Fibroblast of lung (primary cell): ENCODE data around the gene CCNT1.

Source experiments
- EZH2 ChIP-seq: IDR thresholded peaks from 2 replicates; pipeline ENCODE4 v1.5.1; 2012; ENCODE audit warnings: low read length, control low read depth, mild to moderate bottlenecking; ENCODE audit errors: missing control alignments
- TF ChIP-seq, protein P1 (sequence below), 2 donors: IDR thresholded peaks in 1 of 2; conservative IDR thresholded peaks in 1 of 2; 1 replicate in 1 of 2; 2 replicates in 1 of 2; pipeline ENCODE4 v1.5.1; 2011 to 2012; ENCODE audit warnings: low read length in 2 of 2, control low read depth in 1 of 2, inconsistent platforms in 1 of 2, low read depth in 1 of 2, mild to moderate bottlenecking in 1 of 2

DNA sequence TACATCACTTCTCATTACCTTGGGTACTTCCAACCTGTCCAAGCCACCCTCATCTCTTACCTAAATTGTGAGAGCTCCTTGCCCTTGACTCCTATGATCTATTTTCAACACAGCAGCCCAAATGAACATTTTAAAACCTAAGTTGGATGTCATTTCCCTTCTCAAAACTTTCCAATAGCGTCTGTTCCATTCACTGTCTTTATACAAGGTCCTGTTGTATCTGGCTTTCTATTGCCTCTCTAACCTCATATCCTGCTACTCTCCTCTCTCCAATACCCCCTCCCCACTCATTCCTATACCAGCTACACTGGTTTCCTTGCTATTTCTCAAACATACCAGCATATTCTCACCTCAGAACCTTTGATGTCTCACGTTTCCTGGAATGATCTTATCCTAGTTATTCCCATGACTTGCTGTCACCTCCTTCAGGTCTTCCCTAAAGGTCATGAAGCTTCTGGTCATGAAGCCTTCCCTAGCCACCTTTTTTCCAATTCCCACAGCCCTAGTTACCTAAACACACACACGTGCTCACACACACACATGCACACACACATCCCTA is 30.4 kb downstream of the CCNT1 start:
- TF ChIP-seq EZH2 = no peak
- TF ChIP-seq, protein P1, sequence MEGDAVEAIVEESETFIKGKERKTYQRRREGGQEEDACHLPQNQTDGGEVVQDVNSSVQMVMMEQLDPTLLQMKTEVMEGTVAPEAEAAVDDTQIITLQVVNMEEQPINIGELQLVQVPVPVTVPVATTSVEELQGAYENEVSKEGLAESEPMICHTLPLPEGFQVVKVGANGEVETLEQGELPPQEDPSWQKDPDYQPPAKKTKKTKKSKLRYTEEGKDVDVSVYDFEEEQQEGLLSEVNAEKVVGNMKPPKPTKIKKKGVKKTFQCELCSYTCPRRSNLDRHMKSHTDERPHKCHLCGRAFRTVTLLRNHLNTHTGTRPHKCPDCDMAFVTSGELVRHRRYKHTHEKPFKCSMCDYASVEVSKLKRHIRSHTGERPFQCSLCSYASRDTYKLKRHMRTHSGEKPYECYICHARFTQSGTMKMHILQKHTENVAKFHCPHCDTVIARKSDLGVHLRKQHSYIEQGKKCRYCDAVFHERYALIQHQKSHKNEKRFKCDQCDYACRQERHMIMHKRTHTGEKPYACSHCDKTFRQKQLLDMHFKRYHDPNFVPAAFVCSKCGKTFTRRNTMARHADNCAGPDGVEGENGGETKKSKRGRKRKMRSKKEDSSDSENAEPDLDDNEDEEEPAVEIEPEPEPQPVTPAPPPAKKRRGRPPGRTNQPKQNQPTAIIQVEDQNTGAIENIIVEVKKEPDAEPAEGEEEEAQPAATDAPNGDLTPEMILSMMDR (conservative IDR thresholded peaks at IDR 0.05 in 1 of 2, IDR thresholded peaks at IDR 0.05 in 1 of 2; ENCODE audit: low read depth in 1 of 2, low read length in 2 of 2) = no peak
